H9 (cell line): ENCODE data around the gene PRMT6. TPM values are rescaled to one million over a fixed set of nuclear protein-coding genes. Genes with fewer than 3 reads are reported as not detected.

Source experiments
- DNase-seq: peaks from one replicate; pipeline ENCODE4 v3.0.0-alpha.2; 2017
- H2AFZ ChIP-seq: one replicate; pipeline ENCODE4 v1.6.1; 2013; ENCODE audit warnings: mild to moderate bottlenecking, low read length, control low read depth, moderate library complexity
- H2AK5ac ChIP-seq: 2 replicates; pipeline ENCODE4 v1.6.1; 2013; ENCODE audit warnings: low read length, control low read depth, mixed read lengths; ENCODE audit not compliant: insufficient read length
- H2BK120ac ChIP-seq: one replicate; pipeline ENCODE4 v1.6.1; 2013; ENCODE audit warnings: low read depth, mild to moderate bottlenecking, low read length, control low read depth, inconsistent platforms; ENCODE audit not compliant: poor library complexity, severe bottlenecking
- H2BK12ac ChIP-seq: 2 replicates; pipeline ENCODE4 v1.6.1; 2013; ENCODE audit warnings: low read length, control low read depth, mixed read lengths, low read depth; ENCODE audit not compliant: insufficient read length
- H2BK15ac ChIP-seq: 2 replicates; pipeline ENCODE4 v1.6.1; 2013; ENCODE audit warnings: low read depth, low read length, control low read depth
- H2BK20ac ChIP-seq: one replicate; pipeline ENCODE4 v1.6.1; 2013; ENCODE audit warnings: low read depth, mild to moderate bottlenecking, low read length, control low read depth, inconsistent platforms; ENCODE audit not compliant: poor library complexity, severe bottlenecking
- H2BK5ac ChIP-seq: 2 replicates; pipeline ENCODE4 v1.6.1; 2013; ENCODE audit warnings: low read length, control low read depth, mixed read lengths; ENCODE audit not compliant: insufficient read length
- H3K14ac ChIP-seq: 2 replicates; pipeline ENCODE4 v1.6.1; 2013; ENCODE audit warnings: low read length, control low read depth; ENCODE audit not compliant: insufficient read depth
- H3K18ac ChIP-seq: 2 replicates; pipeline ENCODE4 v1.6.1; 2013; ENCODE audit warnings: low read depth, mild to moderate bottlenecking, mixed read lengths, low read length, control low read depth; ENCODE audit not compliant: insufficient read length
- H3K23ac ChIP-seq: 2 replicates; pipeline ENCODE4 v1.6.1; 2013; ENCODE audit warnings: low read length, control low read depth, mixed read lengths, low read depth; ENCODE audit not compliant: insufficient read length
- H3K23me2 ChIP-seq: 2 replicates; pipeline ENCODE4 v1.6.1; 2013; ENCODE audit warnings: low read depth, mild to moderate bottlenecking, mixed read lengths, low read length, control low read depth; ENCODE audit not compliant: insufficient read length, poor library complexity, severe bottlenecking
- H3K27ac ChIP-seq: 2 replicates; pipeline ENCODE4 v1.5.1; 2013; ENCODE audit warnings: low read length, control low read depth, mixed read lengths, low read depth; ENCODE audit not compliant: insufficient read length
- H3K27me3 ChIP-seq: 2 replicates; pipeline ENCODE4 v1.6.1; 2013; ENCODE audit warnings: low read length, control low read depth, inconsistent platforms; ENCODE audit not compliant: insufficient read depth
- H3K4ac ChIP-seq: 2 replicates; pipeline ENCODE4 v1.6.1; 2013; ENCODE audit warnings: low read depth, mild to moderate bottlenecking, control low read depth, inconsistent platforms, low read length, moderate library complexity
- H3K4me1 ChIP-seq: 2 replicates; pipeline ENCODE4 v1.6.1; 2013; ENCODE audit warnings: low read length, control low read depth, inconsistent platforms; ENCODE audit not compliant: insufficient read depth
- H3K4me2 ChIP-seq: 2 replicates; pipeline ENCODE4 v1.6.1; 2013; ENCODE audit warnings: low read length, control low read depth, mixed read lengths; ENCODE audit not compliant: insufficient read length, insufficient read depth
- H3K56ac ChIP-seq: 2 replicates; pipeline ENCODE4 v1.6.1; 2013; ENCODE audit warnings: low read depth, mild to moderate bottlenecking, mixed read lengths, low read length, control low read depth; ENCODE audit not compliant: insufficient read length
- H3K79me1 ChIP-seq: 2 replicates; pipeline ENCODE4 v1.6.1; 2013; ENCODE audit warnings: low read depth, mild to moderate bottlenecking, moderate library complexity, low read length, control low read depth, inconsistent platforms; ENCODE audit not compliant: insufficient read depth, poor library complexity, severe bottlenecking
- H3K79me2 ChIP-seq: 2 replicates; pipeline ENCODE4 v1.6.1; 2013; ENCODE audit warnings: low read length, control low read depth, inconsistent platforms; ENCODE audit not compliant: insufficient read depth
- H3K9ac ChIP-seq: 2 replicates; pipeline ENCODE4 v1.6.1; 2013; ENCODE audit warnings: low read length, control low read depth, mixed read lengths; ENCODE audit not compliant: insufficient read length; ENCODE audit errors: extremely low read depth
- H3K9me3 ChIP-seq: one replicate; pipeline ENCODE4 v1.6.1; 2013; ENCODE audit warnings: low read depth, low read length, inconsistent platforms; ENCODE audit not compliant: control insufficient read depth
- H3T11ph ChIP-seq: one replicate; pipeline ENCODE4 v1.6.1; 2013; ENCODE audit warnings: mild to moderate bottlenecking, low read length, control low read depth, inconsistent platforms
- H4K20me1 ChIP-seq: one replicate; pipeline ENCODE4 v1.6.1; 2013; ENCODE audit not compliant: control insufficient read depth, insufficient read length, insufficient read depth
- H4K5ac ChIP-seq: 2 replicates; pipeline ENCODE4 v1.6.1; 2013; ENCODE audit warnings: low read depth, mild to moderate bottlenecking, mixed read lengths, low read length, control low read depth; ENCODE audit not compliant: insufficient read length
- H4K8ac ChIP-seq: replicated peaks from 2 replicates; pipeline ENCODE4 v1.6.1; 2013; ENCODE audit warnings: low read length, control low read depth, mixed read lengths, low read depth; ENCODE audit not compliant: insufficient read length
- H4K91ac ChIP-seq: 2 replicates; pipeline ENCODE4 v1.6.1; 2013; ENCODE audit warnings: low read depth, mild to moderate bottlenecking, moderate library complexity, mixed read lengths, low read length, control low read depth; ENCODE audit not compliant: insufficient read length
- H3K27ac Mint-ChIP-seq, 3 experiments: 2 replicates in 2 of 3; 3 replicates in 1 of 3; pipeline ENCODE4 v1.8.0; 2020 to 2021; ENCODE audit warnings: mixed read lengths in 3 of 3, mild to moderate bottlenecking in 1 of 3, moderate library complexity in 1 of 3
- H3K27me3 Mint-ChIP-seq: 2 replicates; pipeline ENCODE4 v1.8.0; 2021; ENCODE audit warnings: low read depth, mild to moderate bottlenecking, moderate library complexity, mixed read lengths
- H3K36me3 Mint-ChIP-seq, 3 experiments: 2 replicates in 2 of 3; 3 replicates in 1 of 3; pipeline ENCODE4 v1.8.0; 2020 to 2021; ENCODE audit warnings: low read depth in 3 of 3, mixed read lengths in 3 of 3; ENCODE audit not compliant: insufficient read depth in 1 of 3
- H3K4me1 Mint-ChIP-seq, 2 experiments: 2 replicates each; pipeline ENCODE4 v1.8.0; 2020; ENCODE audit warnings: mixed read lengths in 2 of 2
- H3K4me3 Mint-ChIP-seq, 2 experiments: 2 replicates in 1 of 2; 3 replicates in 1 of 2; pipeline ENCODE4 v1.8.0; 2020 to 2021; ENCODE audit warnings: mild to moderate bottlenecking in 2 of 2, mixed read lengths in 2 of 2, moderate library complexity in 1 of 2
- H3K9me3 Mint-ChIP-seq, 2 experiments: 2 replicates in 1 of 2; 3 replicates in 1 of 2; pipeline ENCODE4 v1.8.0; 2020; ENCODE audit warnings: mild to moderate bottlenecking in 2 of 2, mixed read lengths in 2 of 2, moderate library complexity in 1 of 2
- CTCF ChIP-seq: fragments of 200-600 bp; sonication (generic); conservative IDR thresholded peaks from 3 replicates; pipeline ENCODE4 v1.8.0; 2021; ENCODE audit warnings: antibody characterized with exemption, mild to moderate bottlenecking
- WGBS: extraction: QIAGEN DNeasy Blood & Tissue Kit; methylation state at CpG from one replicate; pipeline ENCODE4 v1.1.7; 2013; ENCODE audit warnings: missing lambda C conversion rate, low lambda C conversion rate, mixed read lengths; ENCODE audit not compliant: insufficient read length; ENCODE audit errors: extremely low coverage; 5-methylcytosine and 5-hydroxymethylcytosine counted together
- total RNA-seq: library from RNA; stranded (reverse); gene quantifications from 2 replicates; pipeline ENCODE4 v1.2.1, GENCODE V29; 2021

Gene PRMT6
- total RNA-seq, 1 experiment from 2014 or later, result 37.5 TPM

GRCh38 chr1:107057197-107058133, 991 bp downstream of the PRMT6 start:
- Histone ChIP-seq H2AFZ (no peak overlapping the region), H3K23me2 (peaks cover 9% of the 10 kb centered on the region), H4K5ac (peak overlapping the region; percentile 54), H3K4me1 (peaks cover 5% of the 10 kb centered on the region; the same call in 1 of the 2 replicates), H2BK20ac (no peak overlapping the region), H3K23ac (no peak overlapping the region), H3K14ac (peak overlapping the region; percentile 92), H3K18ac (peak overlapping the region; percentile 92), H3K56ac (no peak overlapping the region), H3K4ac (no peak overlapping the region), H2BK120ac (no peak overlapping the region), H4K8ac (no peak overlapping the region), H3K79me1 (no peaks in the 10 kb centered on the region), H3K27me3 (no peaks in the 10 kb centered on the region), H3K79me2 (no peaks in the 10 kb centered on the region; the same call in 1 of the 2 replicates), H2BK5ac (no peak overlapping the region), H3K9ac (peak overlapping the region; percentile 90), H3K27ac (no peak overlapping the region), H4K20me1 (no peaks in the 10 kb centered on the region), H3K9me3 (no peaks in the 10 kb centered on the region), H4K91ac (no peak overlapping the region), H2AK5ac (no peak overlapping the region), H3T11ph (no peak overlapping the region), H2BK15ac (no peak overlapping the region), H3K4me2 (peak overlapping the region; percentile 81), H2BK12ac (no peak overlapping the region)
- Mint-ChIP-seq H3K4me3 (peak overlapping the region; percentile 94 to 95), H3K27ac (peak overlapping the region in 2 of 3 experiments; percentile 98; a peak in 5 of 7 replicates), H3K27me3 (no peaks in the 10 kb centered on the region), H3K4me1 (peaks cover 20 to 21% of the 10 kb centered on the region in 2 experiments), H3K36me3 (peaks cover 4 to 20% (median 12%) of the 10 kb centered on the region in 3 experiments), H3K9me3 (no peaks in the 10 kb centered on the region; a peak in 1 of 5 replicates)
- DNase-seq, result peak; percentile 70
- no peak for TF ChIP-seq CTCF
- WGBS, result no CpG with 5 or more reads among the region's 55 CpGs
